ENCODE data around the gene ACSM3.

Gene ACSM3

DNA sequence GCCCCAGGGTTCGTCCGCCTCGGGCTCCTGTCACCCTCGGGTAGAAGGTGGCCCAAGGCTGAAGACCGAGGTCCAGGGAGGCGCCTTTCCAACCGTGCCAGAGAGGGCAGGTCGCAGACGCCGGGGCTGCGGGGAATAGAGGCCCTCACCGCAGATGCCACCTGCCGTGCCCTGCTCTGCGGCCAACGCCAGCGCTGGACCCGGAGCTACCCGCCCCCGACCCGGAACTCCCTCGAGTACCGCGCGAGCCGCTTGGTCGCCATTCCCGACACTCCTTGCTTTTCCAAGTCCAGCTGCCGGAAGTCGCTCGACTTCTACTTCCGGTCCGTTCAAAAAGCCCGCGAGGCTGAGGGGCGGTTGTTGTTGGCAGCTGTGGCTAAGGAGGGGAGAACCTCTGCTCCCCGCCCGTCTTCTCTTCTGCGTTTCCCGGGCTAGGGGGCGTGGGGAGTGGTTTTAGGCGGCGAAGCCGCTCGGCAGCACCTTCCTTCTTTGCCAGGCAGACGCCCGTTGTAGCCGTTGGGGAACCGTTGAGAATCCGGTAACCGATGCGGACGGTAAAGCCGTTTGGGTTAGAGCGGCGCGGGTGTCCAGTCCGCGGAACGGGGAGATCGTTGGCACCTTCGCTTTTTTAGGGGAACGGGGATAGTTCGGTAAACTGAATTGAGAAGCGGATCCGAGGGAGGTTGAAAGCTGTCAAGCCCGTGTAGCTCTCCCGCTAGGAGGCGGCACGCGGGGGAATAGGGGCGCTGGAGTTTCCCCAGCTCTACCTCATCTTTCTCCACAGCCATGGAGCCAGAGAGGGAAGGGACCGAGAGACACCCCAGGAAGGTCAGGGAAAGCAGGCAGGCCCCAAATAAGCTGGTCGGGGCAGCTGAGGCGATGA, 42.6 kb downstream of the ACSM3 start, which contains the start of the genes ERI2 and REXO5:
ERI2 (minus strand) TSS at position 305 of the 883 bp plus-strand sequence; CDS start at position 263, 42 bp downstream.
REXO5 (plus strand) TSS at position 360 of the 883 bp plus-strand sequence; CDS start at position 787, 427 bp downstream.
- no peak for FAIRE-seq

- FAIRE-seq = no peak
These were observed 44.0 kb downstream of the ACSM3 start for GRCh38 chr16:20807862-20808261.

DNA sequence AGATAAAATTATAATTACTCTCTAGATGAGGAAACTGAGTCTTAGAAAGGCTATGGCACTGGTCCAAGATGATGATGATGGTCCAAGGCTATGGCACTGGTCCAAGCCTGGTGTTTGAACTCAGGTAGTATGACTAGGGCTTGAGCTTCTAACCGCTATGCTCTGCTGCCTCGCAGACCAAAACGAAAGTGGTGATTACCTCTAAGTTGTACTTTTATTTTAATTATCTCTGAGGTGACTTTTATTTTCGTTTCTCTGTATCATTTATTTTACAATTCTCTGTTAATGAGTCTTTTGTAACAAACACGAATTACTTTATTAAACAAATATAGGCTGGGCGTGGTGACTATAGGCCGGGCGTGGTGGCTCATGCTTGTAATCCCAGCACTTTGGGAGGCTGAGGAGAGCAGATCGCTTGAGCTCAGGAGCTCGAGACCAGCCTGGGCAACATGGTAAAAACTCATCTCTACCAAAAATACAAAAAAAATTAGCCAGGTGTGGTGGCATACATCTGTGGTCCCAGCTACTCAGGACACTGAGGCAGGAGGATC, 48.1 kb downstream of the ACSM3 start:
- FAIRE-seq = no peak

GRCh38 chr16:20812510-20812909, 48.7 kb downstream of the ACSM3 start:
- FAIRE-seq = no peak

DNA sequence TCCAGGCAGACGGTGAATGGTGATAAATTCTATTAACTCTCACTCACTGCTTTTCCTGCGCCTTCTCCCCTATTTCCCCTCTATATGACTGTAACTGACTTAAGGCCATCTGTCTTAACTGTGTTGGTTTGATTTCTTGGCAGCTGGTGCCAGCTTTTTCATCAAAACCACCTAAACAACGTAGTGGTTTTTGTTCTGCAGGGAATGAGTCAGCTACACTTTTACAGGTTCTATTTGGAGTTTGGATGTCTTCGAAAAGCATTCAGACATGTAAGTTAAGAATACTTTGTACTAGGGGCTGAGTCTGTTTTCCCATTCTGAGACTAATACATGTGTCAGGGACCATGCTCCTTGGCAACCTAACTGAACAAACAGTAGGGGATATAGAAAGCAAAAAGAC, 51.0 kb downstream of the ACSM3 start:
- FAIRE-seq = no peak

GRCh38 chr16:20818929-20819585, 55.2 kb downstream of the ACSM3 start:
- no peak for FAIRE-seq

DNA sequence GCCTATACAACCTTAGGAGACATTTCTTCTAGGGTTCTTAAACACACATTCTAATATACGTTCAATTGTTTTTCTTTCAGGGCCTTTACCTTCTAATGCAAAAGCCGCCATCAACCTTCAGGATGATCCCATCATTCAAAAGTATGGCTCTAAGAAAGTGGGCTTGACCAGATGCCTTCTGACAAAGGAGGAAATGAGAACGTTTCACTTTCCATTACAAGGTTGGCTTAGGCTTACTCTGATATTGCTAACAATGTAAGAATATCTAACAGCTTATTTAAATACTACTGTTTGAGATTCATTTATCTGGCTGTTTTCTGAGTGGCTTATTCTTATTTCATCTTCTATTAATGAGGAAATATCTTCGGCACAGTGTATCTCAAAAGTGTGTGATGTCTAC, 57.9 kb downstream of the ACSM3 start:
- no peak for FAIRE-seq

- no peak for FAIRE-seq
These were observed 58.9 kb downstream of the ACSM3 start for GRCh38 chr16:20822521-20823325.

DNA sequence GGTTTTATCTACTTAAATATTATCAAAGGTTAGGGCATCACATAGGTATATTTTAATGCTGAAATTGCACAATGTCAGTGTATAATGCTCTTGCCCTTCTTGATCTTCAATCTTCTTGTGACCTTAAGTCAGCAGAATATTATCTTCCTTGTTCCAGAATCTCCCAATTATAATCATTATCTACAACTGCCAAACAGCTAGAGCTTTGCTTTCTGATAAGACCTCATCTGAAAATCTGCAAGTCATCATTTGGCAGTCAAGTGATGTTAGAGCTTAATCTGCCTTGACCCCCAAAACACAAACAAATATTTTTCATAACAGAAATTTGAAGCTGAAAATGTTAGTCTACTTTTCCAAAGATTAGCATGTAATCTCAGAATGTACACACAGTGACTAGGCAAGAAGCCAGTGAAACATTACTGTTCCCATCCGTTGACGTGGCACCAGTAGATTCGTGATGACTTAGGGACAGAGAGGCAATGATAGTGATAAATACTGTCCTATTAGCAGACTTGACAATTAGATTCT, 62.3 kb downstream of the ACSM3 start:
- FAIRE-seq = no peak

GRCh38 chr16:20829536-20829935, 65.7 kb downstream of the ACSM3 start:
- no peak for FAIRE-seq

GRCh38 chr16:20830372-20830771, 66.6 kb downstream of the ACSM3 start:
- no peak for FAIRE-seq

DNA sequence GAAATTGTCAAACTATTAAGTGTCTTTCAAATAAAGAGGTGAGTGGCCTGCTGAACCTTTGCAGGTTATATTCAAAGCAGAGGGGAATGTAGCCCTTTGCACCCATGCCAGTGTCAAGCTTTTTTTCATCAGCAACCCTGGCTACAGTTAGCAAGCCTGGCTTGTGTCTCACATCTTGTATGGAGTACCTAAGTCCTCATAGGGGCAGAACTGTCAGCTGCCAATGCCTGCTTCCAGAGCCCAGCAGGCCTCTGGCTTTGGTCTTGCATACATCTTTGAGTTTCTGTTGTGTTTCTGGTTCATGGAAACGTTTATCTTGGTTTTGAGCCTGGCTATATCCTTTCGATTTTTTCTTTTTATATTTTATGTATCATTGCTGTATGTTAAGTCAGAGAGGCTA, 69.3 kb downstream of the ACSM3 start:
- no peak for FAIRE-seq

DNA sequence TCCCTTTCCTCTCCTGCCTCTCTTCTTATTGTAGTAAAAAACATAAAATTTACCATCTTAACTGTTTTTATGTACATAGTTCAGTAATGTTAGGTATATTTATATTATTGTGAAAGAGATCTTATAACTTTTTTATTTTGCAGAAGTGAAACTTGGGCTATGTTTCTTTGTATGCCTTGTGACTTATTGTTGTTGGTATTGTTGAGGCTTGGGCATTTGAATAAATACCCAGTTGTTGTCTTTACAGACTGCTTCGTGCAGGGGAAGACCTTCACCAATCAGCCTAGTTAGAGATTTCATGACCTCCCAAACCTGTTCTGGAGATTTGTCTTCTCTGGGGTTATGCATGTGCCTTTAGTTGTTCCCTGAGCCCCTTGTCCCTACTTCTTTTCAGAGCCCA, 74.4 kb downstream of the ACSM3 start:
- FAIRE-seq = no peak

- FAIRE-seq = no peak
These were observed 75.7 kb downstream of the ACSM3 start for GRCh38 chr16:20839504-20839903.

DNA sequence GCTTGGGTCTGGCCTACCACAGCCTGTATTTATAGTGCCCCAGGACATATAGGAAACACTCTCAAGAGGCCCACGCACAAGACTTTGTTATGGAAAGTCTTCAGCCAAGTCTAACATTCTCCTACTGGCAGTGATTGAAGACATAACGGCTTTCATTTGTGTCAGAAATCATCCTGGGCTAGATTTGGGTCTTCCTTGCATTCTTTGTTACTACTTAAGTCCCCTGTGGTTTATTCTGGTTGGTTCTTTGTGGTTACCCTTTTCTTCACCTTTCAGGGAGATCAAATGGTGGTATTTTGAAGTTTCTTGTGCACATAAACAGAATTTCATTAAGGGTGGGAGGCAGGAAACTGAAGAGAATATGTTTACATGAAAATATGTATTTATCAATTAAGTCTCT, 80.2 kb downstream of the ACSM3 start:
- FAIRE-seq = no peak

- no peak for FAIRE-seq
These were observed 80.8 kb downstream of the ACSM3 start for GRCh38 chr16:20844588-20844987.

DNA sequence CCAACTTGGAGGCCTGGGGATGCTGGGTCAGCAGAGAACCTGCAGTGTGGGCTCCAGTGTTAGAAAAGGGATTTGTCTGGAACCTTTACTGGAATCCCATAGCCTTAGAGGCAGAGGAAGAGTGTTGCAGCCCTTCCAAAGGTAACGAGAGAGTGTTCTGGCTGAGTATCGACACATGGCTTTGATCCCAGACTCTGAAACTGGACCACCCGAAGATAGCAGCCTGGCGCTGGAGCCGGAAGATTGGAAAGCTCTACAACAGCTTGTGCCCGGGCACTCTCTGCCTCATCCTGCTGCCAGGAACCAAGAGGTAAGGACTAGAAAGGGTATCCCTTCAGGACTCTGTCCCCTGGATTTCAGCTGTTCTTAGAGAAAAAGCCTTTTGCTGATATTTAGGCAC, 82.2 kb downstream of the ACSM3 start:
- no peak for FAIRE-seq

DNA sequence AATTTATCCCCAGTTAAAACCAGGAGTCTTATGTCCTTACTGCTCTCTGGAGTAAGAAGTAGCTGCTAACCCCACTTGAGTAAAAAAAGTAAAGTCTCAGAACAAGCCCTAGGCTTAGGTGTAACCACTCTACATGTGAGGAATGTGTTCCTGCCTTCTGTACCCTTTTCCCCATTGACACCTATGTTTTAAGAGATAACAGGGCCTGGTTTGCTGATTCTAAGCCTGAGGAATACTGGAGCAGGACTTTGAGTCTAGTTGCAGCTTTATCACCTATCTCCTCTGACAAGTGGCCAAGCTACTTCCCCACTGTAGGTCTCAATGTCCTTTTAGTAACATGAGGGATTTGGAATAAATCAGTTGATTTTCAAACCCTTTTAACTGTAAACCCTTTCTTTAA, 82.7 kb downstream of the ACSM3 start:
- FAIRE-seq = no peak

All from TTC549 (cell line).